CD4-positive, alpha-beta T cell treated with Interleukin-12 subunit alpha and Interleukin-12 subunit beta, for 1 hour (primary cell): ENCODE results near the gene RAPH1.
"Not testable (repeated sequence)": the region's sequence is repeated elsewhere in the genome, so short reads cannot be mapped to it uniquely, and the experiment has no call there.

Source experiments
- DNase-seq: peaks from one replicate; pipeline ENCODE4 v3.0.0-alpha.2; 2020

Gene RAPH1

GRCh38 chr2:203476881-203477280, 58.2 kb downstream of the RAPH1 start:
- no peak for DNase-seq

GRCh38 chr2:203471323-203471722, 63.8 kb downstream of the RAPH1 start:
- no peak for DNase-seq

- DNase-seq: no peak
Measured at GRCh38 chr2:203470371-203470770, 64.7 kb downstream of the RAPH1 start.

GRCh38 chr2:203469546-203469945, 65.6 kb downstream of the RAPH1 start:
- no peak for DNase-seq

GRCh38 chr2:203463266-203463678, 71.8 kb downstream of the RAPH1 start:
- DNase-seq: no peak

GRCh38 chr2:203462308-203462707, 72.8 kb downstream of the RAPH1 start:
- no peak for DNase-seq

- no peak for DNase-seq
Measured at GRCh38 chr2:203461746-203462145, 73.4 kb downstream of the RAPH1 start.

- no peak for DNase-seq
Measured at GRCh38 chr2:203455209-203455608, 79.9 kb downstream of the RAPH1 start.

GRCh38 chr2:203453858-203454451, 81.1 kb downstream of the RAPH1 start:
- peak; percentile 56 for DNase-seq

- DNase-seq: no peak
Measured at GRCh38 chr2:203451689-203452088, 83.4 kb downstream of the RAPH1 start.

- no peak for DNase-seq
Measured at GRCh38 chr2:203451011-203451410, 84.1 kb downstream of the RAPH1 start.

GRCh38 chr2:203450561-203450960, 84.5 kb downstream of the RAPH1 start:
- no peak for DNase-seq

GRCh38 chr2:203446780-203447179, 88.3 kb downstream of the RAPH1 start:
- DNase-seq: no peak

- DNase-seq: no peak
Measured at GRCh38 chr2:203446071-203446481, 89.0 kb downstream of the RAPH1 start.

- DNase-seq: no peak
Measured at GRCh38 chr2:203444738-203445137, 90.4 kb downstream of the RAPH1 start.

GRCh38 chr2:203442463-203442862, 92.6 kb downstream of the RAPH1 start:
- DNase-seq: no peak

- DNase-seq: no peak
Measured at GRCh38 chr2:203441463-203441862, 93.6 kb downstream of the RAPH1 start.

- DNase-seq: no peak
Measured at GRCh38 chr2:203440671-203441070, 94.4 kb downstream of the RAPH1 start.

GRCh38 chr2:203438528-203438927, 96.6 kb downstream of the RAPH1 start:
- no peak for DNase-seq

- no peak for DNase-seq
Measured at GRCh38 chr2:203437511-203437910, 97.6 kb downstream of the RAPH1 start.

- DNase-seq: no peak
Measured at GRCh38 chr2:203436496-203436895, 98.6 kb downstream of the RAPH1 start.

- DNase-seq: no peak
Measured at GRCh38 chr2:203432811-203433210, 102.3 kb downstream of the RAPH1 start.

GRCh38 chr2:203431391-203432185, 103.5 kb downstream of the RAPH1 start:
- DNase-seq: no peak

GRCh38 chr2:203429643-203430042, 105.5 kb downstream of the RAPH1 start:
- not testable (repeated sequence) for DNase-seq

- DNase-seq: no peak
Measured at GRCh38 chr2:203427061-203427460, 108.0 kb downstream of the RAPH1 start.
